SU-DHL-6 (cell line): ENCODE measurements around the gene NDUFA5.
"Not testable (repeated sequence)": the region's sequence is repeated elsewhere in the genome, so short reads cannot be mapped to it uniquely, and the experiment has no call there.

Experiments
- H2AFZ ChIP-seq: fragments of 200-600 bp; sonication (generic); 2 replicates; pipeline ENCODE4 v1.6.1; 2014; ENCODE audit warnings: low read depth, mild to moderate bottlenecking, moderate library complexity, mixed read lengths, antibody characterized with exemption, low read length; ENCODE audit not compliant: severe bottlenecking
- H3F3A ChIP-seq: fragments of 200-600 bp; shearing (Covaris generic); 2 replicates; pipeline ENCODE4 v1.6.0; 2016; ENCODE audit warnings: antibody characterized with exemption, mild to moderate bottlenecking; ENCODE audit not compliant: insufficient read depth
- H3K27ac ChIP-seq: fragments of 200-600 bp; sonication (generic); 2 replicates; pipeline ENCODE4 v1.5.1; 2016; ENCODE audit warnings: low read depth, mild to moderate bottlenecking, low read length, moderate library complexity, mixed read lengths
- H3K27me3 ChIP-seq: fragments of 200-600 bp; sonication (generic), shearing (Covaris generic); 2 replicates; pipeline ENCODE4 v1.6.0; 2014; ENCODE audit warnings: mild to moderate bottlenecking, low read length
- H3K36me3 ChIP-seq: fragments of 200-600 bp; sonication (generic); 2 replicates; pipeline ENCODE4 v1.6.1; 2014; ENCODE audit warnings: mild to moderate bottlenecking, low read length, mixed read lengths
- H3K4me2 ChIP-seq: fragments of 300-600, 200-600 bp; shearing (Covaris generic), sonication (generic); 2 replicates; pipeline ENCODE4 v1.6.0; 2014; ENCODE audit warnings: low read length, low read depth, mild to moderate bottlenecking; ENCODE audit not compliant: poor library complexity, severe bottlenecking
- H3K4me3 ChIP-seq: fragments of 200-600 bp; sonication (generic); 2 replicates; pipeline ENCODE4 v1.5.1; 2014; ENCODE audit warnings: antibody characterized with exemption, low read length, mild to moderate bottlenecking, mixed read lengths; ENCODE audit not compliant: insufficient read depth, poor library complexity, severe bottlenecking
- H3K79me2 ChIP-seq: fragments of 200-600 bp; sonication (generic); 2 replicates; pipeline ENCODE4 v1.6.1; 2014; ENCODE audit warnings: mild to moderate bottlenecking, low read length, moderate library complexity; ENCODE audit not compliant: insufficient read depth
- H3K9ac ChIP-seq: fragments of 200-600 bp; sonication (generic); 2 replicates; pipeline ENCODE4 v1.7.0; 2014; ENCODE audit warnings: mild to moderate bottlenecking, low read length
- H3K9me2 ChIP-seq: fragments of 200-600 bp; sonication (generic); replicated peaks from 2 replicates; pipeline ENCODE4 v1.6.1; 2014; ENCODE audit warnings: low read length; ENCODE audit not compliant: insufficient read depth
- H3K9me3 ChIP-seq: fragments of 200-600 bp; sonication (generic); 2 replicates; pipeline ENCODE4 v1.6.1; 2014; ENCODE audit warnings: low read length, mixed read lengths; ENCODE audit not compliant: insufficient read depth
- H4K20me1 ChIP-seq: fragments of 200-600 bp; sonication (generic); 2 replicates; pipeline ENCODE4 v1.6.1; 2014; ENCODE audit warnings: low read depth, mild to moderate bottlenecking, antibody characterized with exemption, low read length, moderate library complexity, mixed read lengths
- EZH2phosphoT487 ChIP-seq: fragments of 200-600 bp; sonication (generic), shearing (Covaris generic); conservative IDR thresholded peaks from 2 replicates; pipeline ENCODE4 v1.6.1; 2018; ENCODE audit warnings: mild to moderate bottlenecking, antibody characterized with exemption, low read length, moderate library complexity, mixed read lengths
- TF ChIP-seq, protein P1 (sequence below): fragments of 200-600 bp; sonication (generic); IDR thresholded peaks from one replicate; pipeline ENCODE4 v1.5.1; 2017; ENCODE audit warnings: antibody characterized with exemption, mild to moderate bottlenecking, low read length, moderate library complexity; ENCODE audit not compliant: insufficient read depth, poor library complexity, severe bottlenecking

NDUFA5 gene

DNA sequence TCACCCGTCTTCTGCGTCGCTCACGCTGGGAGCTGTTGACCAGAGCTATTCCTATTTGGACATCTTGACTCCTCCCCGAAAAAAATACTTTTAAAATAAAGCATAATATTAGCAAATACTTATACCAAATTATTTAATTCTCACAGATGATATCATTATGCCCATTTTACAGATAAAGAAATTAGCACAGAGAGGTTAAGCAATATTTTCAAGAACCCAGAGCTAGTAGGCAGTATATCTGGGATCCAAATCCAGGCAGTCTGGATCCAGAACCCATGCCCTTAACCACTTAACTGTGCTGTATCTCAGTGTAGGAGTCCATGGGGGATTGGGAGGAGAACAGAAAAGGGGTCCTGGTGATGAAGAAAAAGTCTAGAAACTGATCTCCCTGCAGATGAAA lies 29.4 kb downstream of the NDUFA5 start:
- Histone ChIP-seq H3K27me3 (no peaks in the 10 kb centered on the region), H3K9ac (no peak overlapping the region), H3K9me2 (no peaks in the 10 kb centered on the region), H3K9me3 (no peaks in the 10 kb centered on the region), H3K27ac (no peak overlapping the region), H3K79me2 (no peaks in the 10 kb centered on the region), H3F3A (no peaks in the 10 kb centered on the region), H3K36me3 (no peaks in the 10 kb centered on the region), H2AFZ (no peak overlapping the region), H4K20me1 (no peaks in the 10 kb centered on the region), H3K4me3 (no peak overlapping the region), H3K4me2 (no peak overlapping the region)
- TF ChIP-seq, protein P1, sequence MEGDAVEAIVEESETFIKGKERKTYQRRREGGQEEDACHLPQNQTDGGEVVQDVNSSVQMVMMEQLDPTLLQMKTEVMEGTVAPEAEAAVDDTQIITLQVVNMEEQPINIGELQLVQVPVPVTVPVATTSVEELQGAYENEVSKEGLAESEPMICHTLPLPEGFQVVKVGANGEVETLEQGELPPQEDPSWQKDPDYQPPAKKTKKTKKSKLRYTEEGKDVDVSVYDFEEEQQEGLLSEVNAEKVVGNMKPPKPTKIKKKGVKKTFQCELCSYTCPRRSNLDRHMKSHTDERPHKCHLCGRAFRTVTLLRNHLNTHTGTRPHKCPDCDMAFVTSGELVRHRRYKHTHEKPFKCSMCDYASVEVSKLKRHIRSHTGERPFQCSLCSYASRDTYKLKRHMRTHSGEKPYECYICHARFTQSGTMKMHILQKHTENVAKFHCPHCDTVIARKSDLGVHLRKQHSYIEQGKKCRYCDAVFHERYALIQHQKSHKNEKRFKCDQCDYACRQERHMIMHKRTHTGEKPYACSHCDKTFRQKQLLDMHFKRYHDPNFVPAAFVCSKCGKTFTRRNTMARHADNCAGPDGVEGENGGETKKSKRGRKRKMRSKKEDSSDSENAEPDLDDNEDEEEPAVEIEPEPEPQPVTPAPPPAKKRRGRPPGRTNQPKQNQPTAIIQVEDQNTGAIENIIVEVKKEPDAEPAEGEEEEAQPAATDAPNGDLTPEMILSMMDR: no peak
- no peak for TF ChIP-seq EZH2phosphoT487

DNA sequence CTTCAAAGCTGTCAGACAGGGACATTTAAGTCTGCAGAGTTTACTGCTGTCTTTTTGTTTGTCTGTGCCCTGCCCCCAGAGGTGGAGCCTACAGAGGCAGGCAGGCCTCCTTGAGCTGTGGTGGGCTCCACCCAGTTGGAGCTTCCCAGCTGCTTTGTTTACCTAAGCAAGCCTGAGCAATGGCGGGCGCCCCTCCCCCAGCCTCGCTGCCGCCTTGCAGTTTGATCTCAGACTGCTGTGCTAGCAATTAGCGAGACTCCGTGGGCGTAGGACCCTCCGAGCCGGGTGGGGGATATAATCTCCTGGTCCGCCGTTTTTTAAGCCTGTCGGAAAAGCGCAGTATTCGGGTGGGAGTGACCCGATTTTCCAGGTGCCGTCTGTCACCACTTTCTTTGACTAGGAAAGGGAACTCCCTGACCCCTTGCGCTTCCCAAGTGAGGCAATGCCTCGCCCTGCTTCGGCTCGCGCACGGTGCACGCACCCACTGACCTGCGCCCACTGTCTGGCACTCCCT lies 29.8 kb downstream of the NDUFA5 start:
- not testable (repeated sequence) for H3K27ac ChIP-seq, H2AFZ ChIP-seq, H3K36me3 ChIP-seq, H3F3A ChIP-seq, H3K9me3 ChIP-seq, H3K9ac ChIP-seq, H3K79me2 ChIP-seq, H4K20me1 ChIP-seq, H3K4me3 ChIP-seq, H3K9me2 ChIP-seq, H3K27me3 ChIP-seq, H3K4me2 ChIP-seq

DNA sequence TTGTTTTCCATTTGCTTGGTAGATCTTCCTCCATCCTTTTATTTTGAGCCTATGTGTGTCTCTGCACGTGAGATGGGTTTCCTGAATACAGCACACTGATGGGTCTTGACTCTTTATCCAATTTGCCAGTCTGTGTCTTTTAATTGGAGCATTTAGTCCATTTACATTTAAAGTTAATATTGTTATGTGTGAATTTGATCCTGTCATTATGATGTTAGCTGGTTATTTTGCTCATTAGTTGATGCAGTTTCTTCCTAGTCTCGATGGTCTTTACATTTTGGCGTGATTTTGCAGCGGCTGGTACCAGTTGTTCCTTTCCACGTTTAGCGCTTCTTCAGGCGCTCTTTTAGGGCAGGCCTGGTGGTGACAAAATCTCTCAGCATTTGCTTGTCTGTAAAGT lies 31.1 kb downstream of the NDUFA5 start:
- H3K27me3 ChIP-seq, H2AFZ ChIP-seq, H3K4me3 ChIP-seq, H3K79me2 ChIP-seq, H3K4me2 ChIP-seq, H4K20me1 ChIP-seq, H3K27ac ChIP-seq, H3K9ac ChIP-seq, H3K9me3 ChIP-seq, H3K36me3 ChIP-seq, H3K9me2 ChIP-seq, H3F3A ChIP-seq: not testable (repeated sequence)

DNA sequence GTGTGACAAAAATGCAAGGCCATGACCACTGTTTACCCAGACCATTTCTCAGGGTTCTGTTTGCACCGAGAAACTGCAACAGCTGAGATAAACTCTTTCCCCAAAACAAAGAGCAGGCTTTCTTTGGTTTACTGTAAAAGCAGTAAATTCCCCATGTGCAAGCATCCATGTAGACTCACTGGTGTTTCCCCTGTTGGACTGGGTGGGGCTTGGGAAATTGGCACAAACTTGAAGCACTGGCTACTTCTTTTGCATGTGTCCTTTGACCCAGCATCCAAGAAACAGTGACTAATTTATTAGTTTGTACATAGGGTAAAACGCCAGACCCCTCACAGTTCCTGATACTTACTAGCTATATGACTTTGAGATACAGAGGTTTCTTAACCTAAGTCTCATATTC lies 35.6 kb downstream of the NDUFA5 start:
- no peak overlapping the region for H3K9ac ChIP-seq
- no peak overlapping the region for H2AFZ ChIP-seq
- H3K27ac ChIP-seq: no peak overlapping the region
- H3K36me3 ChIP-seq: no peaks in the 10 kb centered on the region
- H4K20me1 ChIP-seq: no peaks in the 10 kb centered on the region
- no peaks in the 10 kb centered on the region for H3K79me2 ChIP-seq
- no peaks in the 10 kb centered on the region for H3K27me3 ChIP-seq
- H3F3A ChIP-seq: no peaks in the 10 kb centered on the region
- no peaks in the 10 kb centered on the region for H3K9me3 ChIP-seq
- no peak for TF ChIP-seq EZH2phosphoT487
- TF ChIP-seq, protein P1: no peak
- no peak overlapping the region for H3K4me3 ChIP-seq
- H3K9me2 ChIP-seq: no peaks in the 10 kb centered on the region
- H3K4me2 ChIP-seq: no peak overlapping the region
